Transverse colon (tissue), 4 donors: Measurements from ENCODE around the gene KLHL25. TPM values are rescaled to one million over a fixed set of nuclear protein-coding genes. Genes with fewer than 3 reads are reported as not detected.

Source experiments
- DNase-seq: peaks from one replicate; pipeline ENCODE4 v3.0.0-alpha.2; 2019
- H3K27ac ChIP-seq, 4 donors: fragments of 200-600 bp; sonication (generic); 2 replicates each; pipeline ENCODE4 v1.5.1; 2016 to 2018; ENCODE audit warnings: inconsistent platforms in 4 of 4
- H3K27me3 ChIP-seq: fragments of 200-600 bp; sonication (generic); 2 replicates; pipeline ENCODE4 v1.5.1; 2017; ENCODE audit warnings: inconsistent platforms
- H3K36me3 ChIP-seq, 4 donors: fragments of 200-600 bp; sonication (generic); 2 replicates each; pipeline ENCODE4 v1.5.1; 2017 to 2019; ENCODE audit warnings: inconsistent platforms in 4 of 4
- H3K4me1 ChIP-seq, 4 donors: fragments of 200-600 bp; sonication (generic); 2 replicates each; pipeline ENCODE4 v1.5.1; 2017 to 2020; ENCODE audit warnings: inconsistent platforms in 4 of 4
- H3K4me3 ChIP-seq, 4 donors: fragments of 200-600 bp; sonication (generic); 1 replicate in 1 of 4; 2 replicates in 3 of 4; pipeline versions ENCODE4 v1.5.1 to v1.6.1; 2017 to 2019; ENCODE audit warnings: inconsistent platforms in 4 of 4
- H3K9me3 ChIP-seq, 2 donors: fragments of 200-600 bp; sonication (generic); 2 replicates each; pipeline ENCODE4 v1.5.1; 2017 to 2019; ENCODE audit warnings: inconsistent platforms in 2 of 2
- EP300 ChIP-seq: sonication (generic); formaldehyde crosslinking; IDR thresholded peaks from one replicate; pipeline ENCODE4 v1.6.1; 2017; ENCODE audit warnings: antibody characterized with exemption, low read depth
- POLR2A ChIP-seq: fragments of 450-650 bp; IDR thresholded peaks from one replicate; pipeline ENCODE4 v1.6.1; 2016; ENCODE audit warnings: antibody characterized with exemption, mild to moderate bottlenecking, moderate library complexity
- POLR2AphosphoS5 ChIP-seq, 3 donors: sonication (generic); formaldehyde crosslinking; IDR thresholded peaks; one replicate each; pipeline ENCODE4 v1.6.1; 2016; ENCODE audit warnings: antibody characterized with exemption in 3 of 3
- WGBS, 2 donors: methylation state at CpG; one replicate each; pipeline ENCODE4 v1.1.5; 2018; ENCODE audit warnings: low coverage in 1 of 2; 5-methylcytosine and 5-hydroxymethylcytosine counted together
- in situ Hi-C, 4 donors: fragments of 200-750 bp; cut with MboI; loops; one replicate each; pipeline versions ENCODE4 v1.15.0 to v1.15.1; 2017; ENCODE audit warnings: low sequenced_read_pairs in 3 of 4, low pct_ligation_motif_present in 1 of 4, low pct_unique_long_range_greater_than_20kb in 1 of 4
- intact Hi-C: fragments of 100-400 bp; cut with DNase I; formaldehyde crosslinking; loops from one replicate; pipeline ENCODE4 v1.15.1; 2023; ENCODE audit warnings: low total_unique reads
- total RNA-seq, 4 donors: library from RNA; depleted of rRNA; stranded (reverse); fragments of >200 nt; gene quantifications; one replicate each; pipeline ENCODE4 v1.1.0, GENCODE V29; 2016
- TF ChIP-seq, protein P1 (sequence below), 5 experiments: fragments of 200-600 bp in 3 of 5; fragments of 450-650 bp in 2 of 5; sonication (generic) in 3 of 5; IDR thresholded peaks; 1 replicate in 2 of 5; 2 replicates in 3 of 5; pipeline ENCODE4 v1.5.1; 2016 to 2017; ENCODE audit warnings: antibody characterized with exemption in 5 of 5, inconsistent platforms in 3 of 5, mild to moderate bottlenecking in 2 of 5, moderate library complexity in 1 of 5

KLHL25 gene
- total RNA-seq, 4 donors from 2014 or later = 10.1 to 36.0 (median 10.8) TPM

DNA sequence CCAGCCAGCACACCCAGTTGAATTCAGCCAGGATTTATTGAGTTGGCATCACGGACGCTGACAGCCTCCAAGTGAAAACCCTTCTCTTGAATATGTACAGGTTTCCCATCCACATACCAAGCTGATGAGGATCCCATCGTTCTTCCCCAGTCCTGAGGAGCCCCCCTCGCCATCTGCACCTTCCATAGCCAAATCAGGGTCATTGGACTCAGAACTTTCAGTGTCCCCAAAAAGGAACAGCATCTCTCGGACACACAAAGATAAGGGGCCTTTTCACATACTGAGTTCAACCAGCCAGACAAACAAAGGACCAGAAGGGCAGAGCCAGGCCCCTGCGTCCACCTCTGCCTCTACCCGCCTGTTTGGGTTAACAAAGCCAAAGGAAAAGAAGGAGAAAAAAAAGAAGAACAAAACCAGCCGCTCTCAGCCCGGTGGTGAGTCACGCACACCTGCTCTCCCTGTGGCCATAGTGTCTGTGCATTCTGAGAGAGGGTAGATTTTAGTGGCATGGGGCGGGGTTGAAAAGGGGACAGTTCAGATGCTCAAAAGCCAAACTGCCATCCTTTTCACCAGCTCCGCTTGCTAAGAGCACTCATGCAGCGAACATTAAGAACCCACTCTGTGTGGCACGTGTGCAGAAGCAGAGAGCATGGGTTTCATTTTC lies 51.2 kb downstream of the KLHL25 start:
- no peak for DNase-seq
- Histone ChIP-seq H3K4me1 (no peaks in the 10 kb centered on the region), H3K4me3 (no peak overlapping the region), H3K9me3 (no peaks in the 10 kb centered on the region), H3K36me3 (peaks cover 0 to 76% (median 37%) of the 10 kb centered on the region in 4 donors), H3K27ac (no peak overlapping the region), H3K27me3 (no peaks in the 10 kb centered on the region)
- intact Hi-C loops = no loop called here
- TF ChIP-seq POLR2A (no peak), EP300 (no peak), POLR2AphosphoS5 (IDR thresholded peaks at IDR 0.05) (no peak)
- TF ChIP-seq, protein P1, sequence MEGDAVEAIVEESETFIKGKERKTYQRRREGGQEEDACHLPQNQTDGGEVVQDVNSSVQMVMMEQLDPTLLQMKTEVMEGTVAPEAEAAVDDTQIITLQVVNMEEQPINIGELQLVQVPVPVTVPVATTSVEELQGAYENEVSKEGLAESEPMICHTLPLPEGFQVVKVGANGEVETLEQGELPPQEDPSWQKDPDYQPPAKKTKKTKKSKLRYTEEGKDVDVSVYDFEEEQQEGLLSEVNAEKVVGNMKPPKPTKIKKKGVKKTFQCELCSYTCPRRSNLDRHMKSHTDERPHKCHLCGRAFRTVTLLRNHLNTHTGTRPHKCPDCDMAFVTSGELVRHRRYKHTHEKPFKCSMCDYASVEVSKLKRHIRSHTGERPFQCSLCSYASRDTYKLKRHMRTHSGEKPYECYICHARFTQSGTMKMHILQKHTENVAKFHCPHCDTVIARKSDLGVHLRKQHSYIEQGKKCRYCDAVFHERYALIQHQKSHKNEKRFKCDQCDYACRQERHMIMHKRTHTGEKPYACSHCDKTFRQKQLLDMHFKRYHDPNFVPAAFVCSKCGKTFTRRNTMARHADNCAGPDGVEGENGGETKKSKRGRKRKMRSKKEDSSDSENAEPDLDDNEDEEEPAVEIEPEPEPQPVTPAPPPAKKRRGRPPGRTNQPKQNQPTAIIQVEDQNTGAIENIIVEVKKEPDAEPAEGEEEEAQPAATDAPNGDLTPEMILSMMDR (IDR thresholded peaks at IDR 0.05) = no peak
- in situ Hi-C loops = loop anchor here in 3 of 4 donors (10.0 to 25.0 kb wide), 2 partner anchors 91 to 256 kb away; no protein-coding TSS in a partner anchor
- WGBS, 2 donors = 63 to 87% methylated on average over 6 to 14 of the region's 14 CpGs

DNA sequence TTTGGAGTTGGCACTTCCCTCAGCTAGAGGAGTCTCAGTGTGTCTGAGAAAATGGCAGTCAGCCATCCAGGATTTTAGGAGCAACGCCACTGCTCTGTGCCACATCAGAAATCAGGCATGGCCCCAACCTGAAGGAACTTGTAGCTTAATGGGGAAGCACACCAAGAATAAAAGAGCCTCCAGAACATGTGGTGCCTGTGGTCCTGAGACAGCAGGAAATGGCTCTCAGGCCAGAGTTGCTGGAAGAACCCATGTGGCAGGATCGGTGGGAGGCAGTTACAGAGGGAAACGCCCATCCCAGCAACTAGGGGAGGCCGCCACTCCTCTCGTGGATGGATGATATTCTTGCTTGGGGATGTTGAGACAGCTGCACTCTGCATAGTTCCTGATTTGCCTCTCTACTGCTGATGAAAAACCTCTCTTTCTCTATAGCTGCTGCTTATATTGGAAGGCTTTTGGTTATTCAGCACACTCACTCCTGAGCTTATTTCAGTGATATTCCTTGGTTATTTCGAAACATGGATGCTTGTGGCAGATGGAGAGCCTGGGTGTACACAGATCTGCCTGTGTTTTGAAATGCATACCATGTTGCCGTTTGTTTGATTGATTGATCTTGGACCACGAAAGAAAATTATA lies 52.4 kb downstream of the KLHL25 start:
- TF ChIP-seq, protein P1 (IDR thresholded peaks at IDR 0.05) = no peak
- no peak for TF ChIP-seq EP300
- TF ChIP-seq POLR2AphosphoS5 (IDR thresholded peaks at IDR 0.05) = peak in 1 of 3 donors; percentile 6
- in situ Hi-C loops (loop anchor here in 3 of 4 donors (10.0 to 25.0 kb wide), 2 partner anchors 92 to 255 kb away; no protein-coding TSS in a partner anchor), intact Hi-C loops (no loop called here)
- H3K4me1 ChIP-seq = no peaks in the 10 kb centered on the region
- no peak overlapping the region for H3K4me3 ChIP-seq
- peaks cover 0 to 80% (median 41%) of the 10 kb centered on the region in 4 donors for H3K36me3 ChIP-seq
- 68 to 76% methylated on average over 3 to 8 of the region's 8 CpGs for WGBS, 2 donors
- no peak overlapping the region for H3K27ac ChIP-seq
- DNase-seq = no peak
- H3K27me3 ChIP-seq = no peaks in the 10 kb centered on the region
- no peaks in the 10 kb centered on the region for H3K9me3 ChIP-seq

DNA sequence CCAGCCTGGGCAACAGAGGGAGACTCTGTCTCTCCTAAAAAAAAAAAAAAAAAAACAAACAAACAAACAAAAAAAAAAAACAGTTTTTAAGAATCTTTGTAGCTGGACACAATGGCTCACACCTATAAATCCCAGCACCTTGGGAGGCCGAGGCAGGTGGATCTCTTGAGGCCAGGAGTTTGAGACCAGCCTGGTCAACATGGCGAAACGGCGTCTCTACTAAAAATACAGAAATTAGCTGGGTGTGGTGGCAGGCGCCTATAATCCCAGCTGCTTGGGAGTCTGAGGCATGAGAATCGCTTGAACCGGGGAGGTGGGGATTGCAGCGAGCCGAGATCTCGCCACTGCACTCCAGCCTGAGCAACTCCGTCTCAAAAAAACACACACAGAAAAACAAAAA lies 53.1 kb downstream of the KLHL25 start:
- Histone ChIP-seq H3K4me1 (no peaks in the 10 kb centered on the region), H3K36me3 (peaks cover 0 to 81% (median 41%) of the 10 kb centered on the region in 4 donors), H3K9me3 (no peaks in the 10 kb centered on the region), H3K27me3 (no peaks in the 10 kb centered on the region), H3K27ac (no peak overlapping the region), H3K4me3 (no peak overlapping the region)
- TF ChIP-seq, protein P1 (IDR thresholded peaks at IDR 0.05) = no peak
- no peak for TF ChIP-seq POLR2AphosphoS5 (IDR thresholded peaks at IDR 0.05)
- TF ChIP-seq EP300 = no peak
- intact Hi-C loops = no loop called here
- in situ Hi-C loops = loop anchor here in 3 of 4 donors (10.0 to 25.0 kb wide), 2 partner anchors 93 to 254 kb away; no protein-coding TSS in a partner anchor
- no peak for DNase-seq
- 89% methylated on average over 11 of the region's 11 CpGs; no CpG with 5 or more reads in 1 of the 2 donors for WGBS, 2 donors

DNA sequence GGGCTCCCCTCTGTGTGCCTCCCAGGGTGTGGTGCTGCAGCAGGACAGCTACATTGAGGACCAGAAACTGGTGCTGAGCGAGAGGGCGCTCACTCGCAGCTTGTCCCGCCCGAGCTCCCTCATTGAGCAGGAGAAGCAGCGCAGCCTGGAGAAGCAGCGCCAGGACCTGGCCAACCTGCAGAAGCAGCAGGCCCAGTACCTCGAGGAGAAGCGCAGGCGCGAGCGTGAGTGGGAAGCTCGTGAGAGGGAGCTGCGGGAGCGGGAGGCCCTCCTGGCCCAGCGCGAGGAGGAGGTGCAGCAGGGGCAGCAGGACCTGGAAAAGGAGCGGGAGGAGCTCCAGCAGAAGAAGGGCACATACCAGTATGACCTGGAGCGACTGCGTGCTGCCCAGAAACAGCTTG lies 53.7 kb downstream of the KLHL25 start:
- DNase-seq = no peak
- no peak overlapping the region for H3K4me3 ChIP-seq
- WGBS, 2 donors = 93% methylated on average over 20 of the region's 20 CpGs; no CpG with 5 or more reads in 1 of the 2 donors
- H3K27me3 ChIP-seq = no peaks in the 10 kb centered on the region
- no peaks in the 10 kb centered on the region for H3K9me3 ChIP-seq
- TF ChIP-seq POLR2AphosphoS5 (IDR thresholded peaks at IDR 0.05) = peak in 1 of 3 donors; percentile 13
- no peak for TF ChIP-seq POLR2A
- H3K27ac ChIP-seq = no peak overlapping the region
- H3K36me3 ChIP-seq = peaks cover 0 to 81% (median 41%) of the 10 kb centered on the region in 4 donors
- H3K4me1 ChIP-seq = no peaks in the 10 kb centered on the region
- in situ Hi-C loops (loop anchor here in 3 of 4 donors (10.0 to 25.0 kb wide), 2 partner anchors 94 to 254 kb away; no protein-coding TSS in a partner anchor), intact Hi-C loops (no loop called here)
